Right forelimb (tissue), 1 donor: ENCODE data around the gene RASAL2.
A peak's percentile ranks its signal among the peaks of the same experiment; 100 is the strongest.
"Not testable (repeated sequence)": the region's sequence is repeated elsewhere in the genome, so short reads cannot be mapped to it uniquely, and the experiment has no call there.

Source experiments
- DNase-seq: peaks from one replicate; pipeline ENCODE4 v3.0.0-alpha.2; 2018

The RASAL2 gene

GRCh38 chr1:178072326-178072725 lies 21.6 kb upstream of the RASAL2 start:
- no peak for DNase-seq

GRCh38 chr1:178075333-178075732 lies 18.6 kb upstream of the RASAL2 start:
- no peak for DNase-seq

GRCh38 chr1:178076607-178077006 lies 17.3 kb upstream of the RASAL2 start:
- DNase-seq, result no peak

- DNase-seq, result no peak
Measured at GRCh38 chr1:178077917-178078316, 16.0 kb upstream of the RASAL2 start.

- no peak for DNase-seq
Measured at GRCh38 chr1:178086294-178086693, 7.6 kb upstream of the RASAL2 start.

- no peak for DNase-seq
Measured at GRCh38 chr1:178086766-178087165, 7.1 kb upstream of the RASAL2 start.

GRCh38 chr1:178088651-178089050 lies 5.3 kb upstream of the RASAL2 start:
- no peak for DNase-seq

GRCh38 chr1:178091454-178091853 lies 2.5 kb upstream of the RASAL2 start:
- not testable (repeated sequence) for DNase-seq

GRCh38 chr1:178091986-178092745 lies 1.7 kb upstream of the RASAL2 start:
- DNase-seq, result no peak

- DNase-seq, result peak; percentile 75
Measured at GRCh38 chr1:178092878-178093493, 918 bp upstream of the RASAL2 start.

- peak; percentile 94 for DNase-seq
Measured at GRCh38 chr1:178093494-178093950, 382 bp upstream of the RASAL2 start.

GRCh38 chr1:178094739-178095645 lies 1.1 kb downstream of the RASAL2 start:
- DNase-seq, result no peak

- no peak for DNase-seq
Measured at GRCh38 chr1:178096421-178096820, 2.5 kb downstream of the RASAL2 start.

- no peak for DNase-seq
Measured at GRCh38 chr1:178098262-178098661, 4.4 kb downstream of the RASAL2 start.

GRCh38 chr1:178101266-178101630 lies 7.3 kb downstream of the RASAL2 start:
- no peak for DNase-seq

- DNase-seq, result no peak
Measured at GRCh38 chr1:178101654-178102053, 7.8 kb downstream of the RASAL2 start.

GRCh38 chr1:178102218-178102617 lies 8.3 kb downstream of the RASAL2 start:
- no peak for DNase-seq

- DNase-seq, result no peak
Measured at GRCh38 chr1:178107823-178108222, 13.9 kb downstream of the RASAL2 start.

GRCh38 chr1:178109348-178110143 lies 15.6 kb downstream of the RASAL2 start:
- no peak for DNase-seq

GRCh38 chr1:178115260-178115659 lies 21.4 kb downstream of the RASAL2 start:
- DNase-seq, result no peak

GRCh38 chr1:178118524-178118923 lies 24.6 kb downstream of the RASAL2 start:
- DNase-seq, result no peak

GRCh38 chr1:178119628-178120027 lies 25.7 kb downstream of the RASAL2 start:
- DNase-seq, result no peak

- DNase-seq, result no peak
Measured at GRCh38 chr1:178120088-178120487, 26.2 kb downstream of the RASAL2 start.
